GM21723 (cell line): ENCODE data around the gene NTN4.
"Not testable (repeated sequence)": the region's sequence is repeated elsewhere in the genome, so short reads cannot be mapped to it uniquely, and the experiment has no call there.

Experiments used
- ATAC-seq: cut with Tn5 transposase; IDR thresholded peaks from one replicate; pipeline ENCODE4 v1.9.1; 2021; ENCODE audit warnings: mild to moderate bottlenecking, moderate library complexity; ENCODE audit not compliant: unreplicated experiment

Gene NTN4

DNA sequence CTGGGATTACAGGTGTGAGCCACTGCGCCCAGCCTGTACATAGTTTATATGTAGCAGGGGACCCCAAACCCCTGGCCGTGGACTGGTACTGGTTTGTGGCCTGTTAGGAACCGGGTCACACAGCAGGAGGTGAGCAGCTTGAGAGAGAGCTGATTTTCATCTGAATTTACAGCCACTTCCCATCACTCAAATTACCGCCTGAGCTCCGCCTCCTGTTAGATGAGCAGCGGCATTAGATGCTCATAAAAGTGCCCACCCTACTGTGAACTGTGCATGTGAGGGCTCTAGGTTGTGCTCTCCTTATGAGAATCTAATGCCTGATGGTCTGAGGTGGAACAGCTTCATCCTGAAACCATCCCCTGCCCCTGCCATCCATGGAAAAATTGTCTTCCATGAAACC, 119.3 kb downstream of the NTN4 start:
- ATAC-seq = no peak

DNA sequence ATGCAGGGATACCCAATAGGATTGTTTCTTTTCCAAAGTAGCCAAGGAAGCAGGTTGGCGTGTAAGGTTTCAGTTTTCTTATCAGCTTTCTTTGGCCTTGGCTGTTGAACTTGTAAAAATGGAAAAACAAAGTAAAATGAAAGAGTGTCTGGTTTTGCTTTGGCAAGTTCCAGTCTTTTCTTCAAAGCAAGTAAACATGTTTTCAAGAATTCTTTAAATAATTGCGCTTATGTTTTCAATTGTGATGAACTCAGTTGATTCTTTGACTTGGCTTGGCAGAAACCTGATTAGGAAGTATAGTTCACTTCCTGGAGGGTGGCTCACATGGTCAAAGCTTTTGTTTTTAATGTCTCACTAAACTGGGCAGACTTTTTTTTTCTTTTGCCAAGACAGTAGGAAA, 127.0 kb downstream of the NTN4 start:
- no peak for ATAC-seq

DNA sequence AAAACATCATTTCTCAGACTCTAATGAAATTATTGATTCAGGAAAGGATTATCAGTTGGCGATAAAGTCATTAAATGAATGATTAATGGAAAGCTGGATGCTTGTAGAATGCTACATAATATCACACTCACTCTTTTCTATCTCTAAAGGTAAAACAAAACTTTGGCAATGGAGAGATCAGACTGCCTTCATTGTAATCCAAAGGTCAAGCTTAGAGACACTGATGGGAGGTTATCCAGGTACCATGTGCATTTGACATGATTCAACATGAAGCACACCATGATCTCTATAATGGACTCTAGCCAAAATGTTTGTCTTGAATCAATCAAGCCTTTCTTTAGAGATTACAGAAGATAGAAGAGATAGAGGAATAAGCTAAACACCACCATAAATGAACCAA, 129.2 kb downstream of the NTN4 start:
- no peak for ATAC-seq

DNA sequence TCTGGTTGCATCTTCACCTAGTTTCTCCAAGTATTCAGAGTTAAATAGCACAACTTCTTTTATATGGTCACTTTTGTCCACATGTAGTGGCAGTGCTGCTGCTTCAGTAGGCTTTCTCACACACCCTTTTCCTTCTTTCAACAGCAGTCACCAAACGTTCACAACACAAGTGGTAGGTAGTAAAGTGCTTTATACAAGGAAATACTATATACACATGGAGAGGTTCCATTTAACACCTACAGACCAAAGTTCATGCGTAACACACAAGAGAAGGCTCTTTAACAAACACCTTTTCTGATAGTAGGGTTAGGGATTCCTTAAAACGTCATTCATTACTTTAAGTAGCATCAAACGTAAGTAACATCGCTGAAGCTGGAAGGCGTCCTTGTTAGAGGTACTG, 132.2 kb downstream of the NTN4 start:
- ATAC-seq = no peak

DNA sequence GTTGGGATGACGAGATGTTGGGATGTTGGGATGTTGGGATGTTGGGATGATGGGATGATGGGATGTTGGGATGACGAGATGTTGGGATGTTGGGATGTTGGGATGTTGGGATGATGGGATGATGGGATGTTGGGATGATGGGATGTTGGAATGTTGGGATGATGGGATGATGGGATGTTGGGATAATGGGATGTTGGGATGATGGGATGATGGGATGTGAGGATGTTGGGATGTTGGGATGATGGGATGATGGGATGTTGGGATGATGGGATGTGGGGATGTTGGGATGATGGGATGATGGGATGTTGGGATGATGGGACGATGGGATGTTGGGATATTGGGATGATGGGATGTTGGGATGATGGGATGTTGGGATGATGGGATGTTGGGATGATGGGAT, 135.9 kb downstream of the NTN4 start:
- ATAC-seq = not testable (repeated sequence)

DNA sequence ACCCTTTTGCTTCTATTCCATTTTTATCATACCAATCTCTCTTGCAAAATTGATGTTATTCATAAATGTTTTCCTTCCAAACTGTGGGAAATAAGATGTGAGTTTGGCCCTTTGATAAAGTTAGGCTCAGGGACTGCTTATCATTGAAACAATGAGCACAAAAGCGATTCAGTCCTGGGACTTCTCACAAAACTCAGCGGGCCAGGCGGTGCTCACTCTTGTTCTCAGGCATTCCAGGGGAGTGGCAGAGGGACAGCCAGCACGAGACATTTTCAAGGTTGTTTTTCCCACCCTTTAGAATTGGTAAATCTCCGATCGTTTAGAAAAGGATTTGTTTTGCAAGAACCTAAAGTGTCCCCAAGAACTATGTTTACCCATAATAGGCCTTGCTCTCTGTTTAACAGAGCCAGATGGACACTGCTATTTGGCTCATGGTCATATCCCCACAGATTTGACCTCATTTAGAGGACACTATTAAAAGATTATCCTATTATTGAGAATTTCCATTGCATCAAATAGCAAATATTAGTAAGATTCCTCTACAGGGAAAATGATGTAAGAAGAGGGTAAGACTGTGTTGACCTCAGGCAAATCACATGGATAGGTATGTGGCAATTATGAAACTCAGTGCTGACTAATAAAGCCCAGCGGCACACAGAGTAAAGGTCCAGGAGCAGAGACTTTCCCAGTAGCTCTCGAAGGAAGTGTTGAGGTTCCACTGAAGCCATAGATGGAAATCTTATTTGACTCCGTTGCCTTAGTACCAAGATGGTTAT, 136.6 kb downstream of the NTN4 start:
- ATAC-seq = no peak

DNA sequence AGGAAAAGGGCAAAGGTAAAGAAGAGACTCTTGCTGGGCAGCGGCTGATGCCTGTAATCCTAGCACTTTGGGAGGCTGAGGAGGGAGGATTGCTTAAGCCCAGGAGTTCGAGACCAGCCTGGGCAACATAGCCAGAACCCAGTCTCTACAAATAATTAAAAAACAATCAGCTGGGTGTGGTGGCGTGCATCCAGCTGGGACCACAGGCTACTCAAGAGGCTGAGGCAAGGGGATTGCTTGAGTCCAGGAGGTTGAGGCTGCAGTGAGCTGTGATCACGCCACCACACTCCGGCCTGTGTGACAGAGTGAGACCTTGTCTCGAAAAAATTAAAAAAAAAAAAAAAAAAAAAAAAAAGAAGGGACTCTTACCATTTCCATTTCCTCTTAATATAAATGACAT, 138.9 kb downstream of the NTN4 start:
- ATAC-seq = no peak

DNA sequence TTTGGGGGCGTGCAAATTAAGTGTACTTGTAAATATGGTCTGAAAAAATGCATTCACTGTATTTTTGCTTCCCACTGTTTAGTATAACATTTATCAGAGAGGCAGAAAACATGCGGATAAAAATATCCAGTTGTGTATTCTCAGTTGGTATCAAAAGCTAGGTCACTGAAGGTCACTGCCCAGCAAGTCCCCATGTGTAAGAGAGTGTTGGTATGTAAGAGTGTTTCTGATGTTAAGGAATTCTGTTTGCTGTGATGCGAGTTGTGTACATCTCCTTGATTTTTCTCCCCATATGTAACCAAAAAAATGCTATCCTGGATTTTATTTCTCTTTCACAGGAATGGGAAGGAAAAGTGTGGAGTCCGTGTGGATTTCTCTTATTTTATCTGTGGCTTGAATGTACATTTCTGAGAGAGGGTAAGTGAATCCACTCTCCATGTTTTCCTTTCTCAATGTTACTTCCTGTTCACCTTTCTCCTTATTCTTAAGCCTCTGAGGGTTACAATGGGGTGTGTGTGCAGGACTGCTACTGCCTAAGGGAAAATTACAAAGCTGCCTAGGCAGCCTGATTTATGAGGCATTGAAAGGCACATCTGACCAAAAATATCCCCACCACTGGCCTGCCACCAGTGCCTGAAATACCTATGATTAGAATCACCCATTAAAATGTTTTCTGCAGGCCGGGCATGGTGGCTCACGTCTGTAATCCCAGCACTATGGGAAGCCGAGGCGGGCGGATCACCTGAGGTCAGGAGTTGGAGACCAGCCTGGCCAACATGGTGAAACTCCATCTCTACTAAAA, 141.4 kb downstream of the NTN4 start:
- no peak for ATAC-seq

DNA sequence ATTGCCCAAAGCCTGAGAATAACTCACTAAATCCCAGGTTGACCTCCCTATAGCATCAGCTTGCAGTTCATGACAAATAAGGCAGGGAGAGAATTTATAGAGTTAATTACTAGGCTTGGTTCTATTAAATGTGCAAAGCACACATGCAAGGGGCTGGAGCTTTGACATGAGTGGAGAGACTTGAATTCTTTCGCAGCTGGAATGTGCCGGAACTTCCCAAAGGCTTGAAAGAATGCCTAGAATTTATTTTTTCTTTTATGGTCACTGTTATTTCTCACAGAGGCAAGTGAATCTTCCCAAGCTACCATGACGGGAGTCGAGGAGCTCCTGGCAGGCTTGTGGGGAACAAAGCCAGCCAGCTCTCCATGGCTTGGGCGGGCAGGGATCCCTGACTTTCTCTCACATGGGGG, 143.8 kb downstream of the NTN4 start:
- ATAC-seq = no peak

DNA sequence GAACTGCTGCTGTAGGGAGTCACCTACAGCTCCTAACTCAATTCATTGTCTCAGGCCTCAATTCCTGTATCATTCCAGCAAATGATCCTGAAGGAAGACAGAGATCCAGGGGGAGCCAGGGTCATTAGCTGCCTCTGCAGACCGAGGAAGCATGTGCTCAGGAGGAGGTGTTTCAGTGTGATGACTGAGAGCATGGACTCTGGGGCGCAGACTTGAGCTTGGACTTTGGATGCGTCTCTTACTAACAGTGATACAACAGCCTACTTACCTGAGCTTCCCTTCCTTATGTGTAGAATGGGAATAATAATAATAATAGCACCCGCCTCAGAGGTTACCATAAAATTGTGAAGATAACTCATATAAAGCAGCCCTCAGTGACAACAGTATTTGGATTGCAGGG, 147.3 kb downstream of the NTN4 start:
- ATAC-seq = no peak

DNA sequence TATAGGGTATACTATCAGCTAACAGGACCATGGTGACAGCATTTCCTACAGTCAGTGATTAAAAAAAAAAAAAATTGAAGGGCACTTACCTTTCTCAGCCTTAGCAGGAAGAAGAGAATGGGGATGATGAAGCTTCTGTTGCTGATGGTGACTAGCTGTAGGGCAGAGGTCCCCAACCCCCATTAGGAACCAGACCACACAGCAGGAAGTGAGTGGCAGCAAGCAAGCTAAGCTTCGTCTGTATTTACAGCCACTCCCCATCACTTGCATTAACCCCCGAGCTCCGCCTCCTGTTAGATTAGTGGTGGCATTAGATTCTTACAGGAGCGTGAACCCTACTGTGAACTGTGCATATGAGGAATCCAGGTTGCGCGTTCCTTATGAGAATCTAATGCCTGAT, 148.0 kb downstream of the NTN4 start:
- no peak for ATAC-seq

DNA sequence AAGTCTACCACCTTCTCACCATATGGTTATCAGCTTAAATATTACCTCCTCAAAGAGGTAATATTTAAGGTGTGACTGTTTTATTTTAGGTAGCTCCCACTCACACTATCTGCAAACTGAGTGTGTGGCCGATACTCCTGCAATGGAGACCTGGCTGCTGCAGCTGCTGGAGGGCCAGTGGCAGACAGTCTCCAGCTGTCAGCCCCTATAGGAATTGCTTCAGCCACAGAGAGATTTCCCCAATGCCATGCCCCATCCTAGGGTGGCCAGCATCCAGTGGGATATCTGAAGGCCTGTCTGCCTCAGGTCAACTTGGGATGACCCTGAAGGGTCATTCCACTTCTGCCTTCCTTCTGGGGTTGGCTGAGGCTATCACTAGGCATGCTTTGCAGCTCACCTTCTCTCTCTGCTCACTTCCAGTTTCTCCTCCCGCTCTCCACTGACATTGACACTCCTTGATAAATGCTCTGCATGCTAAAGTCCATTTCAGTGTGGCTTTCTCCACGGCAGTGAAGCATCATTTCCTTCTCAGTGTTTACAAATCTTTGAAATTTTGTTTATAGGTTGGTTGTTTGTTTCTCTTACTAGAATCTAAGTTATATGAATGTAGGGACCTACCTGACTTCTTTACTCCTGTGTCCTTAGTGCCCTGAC, 149.1 kb downstream of the NTN4 start:
- no peak for ATAC-seq

DNA sequence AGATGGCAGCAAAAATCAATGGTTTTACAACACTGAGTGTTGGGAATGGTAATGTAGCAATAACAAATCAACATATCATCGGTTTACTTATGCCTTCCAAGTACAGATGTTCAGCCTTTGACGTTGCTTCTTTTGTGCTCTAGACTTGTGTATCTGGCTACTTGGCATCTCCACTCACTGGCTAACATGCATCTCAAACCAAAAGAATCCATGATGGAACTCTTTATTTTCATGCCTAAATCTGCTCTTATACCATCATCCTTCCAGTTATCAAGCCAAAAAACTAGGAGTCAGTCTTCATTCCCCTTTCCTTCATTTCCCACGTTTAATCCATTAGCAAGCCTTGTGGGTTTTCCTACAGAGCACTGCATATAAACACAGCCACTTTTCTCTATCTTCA, 150.0 kb downstream of the NTN4 start:
- no peak for ATAC-seq

DNA sequence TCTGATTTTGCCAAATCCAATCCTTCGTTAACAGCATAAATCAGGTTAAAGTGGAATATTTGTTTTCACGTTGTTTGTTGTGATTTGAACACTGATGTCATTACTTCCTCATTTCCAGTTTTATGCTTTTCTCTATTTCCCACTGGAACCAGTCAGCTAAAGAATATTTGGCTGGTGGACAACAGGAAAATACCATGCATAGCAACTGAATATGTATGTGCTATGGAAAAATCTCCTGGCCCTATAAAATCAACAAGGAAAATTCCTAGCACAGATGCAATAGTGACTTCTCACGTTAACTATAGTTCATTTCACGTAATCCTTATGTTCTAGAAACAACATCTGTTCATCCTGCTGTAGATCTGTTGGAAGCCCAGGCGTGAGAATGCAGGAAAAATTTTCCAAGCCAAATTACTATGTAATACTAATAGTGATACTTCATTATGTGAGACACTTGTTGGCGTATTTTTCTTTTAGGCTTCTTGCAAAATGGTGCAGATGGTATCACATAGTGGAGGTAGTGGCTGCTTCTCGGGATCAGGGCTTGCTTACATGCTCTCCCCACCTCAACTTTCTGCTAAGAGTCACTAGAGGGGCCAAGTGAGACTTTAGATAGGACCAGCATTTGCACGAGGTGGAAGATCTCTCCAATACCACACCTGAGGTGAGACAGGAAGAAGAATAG, 153.0 kb downstream of the NTN4 start:
- no peak for ATAC-seq

DNA sequence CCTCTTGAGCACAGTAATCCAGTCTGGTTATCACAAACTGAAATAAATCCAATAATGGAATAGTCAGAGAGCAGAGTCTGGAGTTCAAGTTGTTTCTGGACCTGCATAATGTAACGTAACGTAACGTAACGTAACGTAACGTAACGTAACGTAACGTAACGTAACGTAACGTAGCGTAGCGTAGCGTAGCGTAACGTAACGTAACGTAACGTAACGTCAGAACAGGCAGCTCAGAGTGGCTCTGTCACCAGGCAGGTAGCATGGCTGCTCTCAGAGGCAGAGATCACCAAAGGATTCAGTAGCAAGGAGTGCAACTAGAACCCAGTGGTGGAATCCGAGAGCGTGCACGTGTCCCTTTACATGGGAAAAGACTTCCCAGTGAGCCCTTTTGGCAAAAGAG, 153.6 kb downstream of the NTN4 start:
- no peak for ATAC-seq

DNA sequence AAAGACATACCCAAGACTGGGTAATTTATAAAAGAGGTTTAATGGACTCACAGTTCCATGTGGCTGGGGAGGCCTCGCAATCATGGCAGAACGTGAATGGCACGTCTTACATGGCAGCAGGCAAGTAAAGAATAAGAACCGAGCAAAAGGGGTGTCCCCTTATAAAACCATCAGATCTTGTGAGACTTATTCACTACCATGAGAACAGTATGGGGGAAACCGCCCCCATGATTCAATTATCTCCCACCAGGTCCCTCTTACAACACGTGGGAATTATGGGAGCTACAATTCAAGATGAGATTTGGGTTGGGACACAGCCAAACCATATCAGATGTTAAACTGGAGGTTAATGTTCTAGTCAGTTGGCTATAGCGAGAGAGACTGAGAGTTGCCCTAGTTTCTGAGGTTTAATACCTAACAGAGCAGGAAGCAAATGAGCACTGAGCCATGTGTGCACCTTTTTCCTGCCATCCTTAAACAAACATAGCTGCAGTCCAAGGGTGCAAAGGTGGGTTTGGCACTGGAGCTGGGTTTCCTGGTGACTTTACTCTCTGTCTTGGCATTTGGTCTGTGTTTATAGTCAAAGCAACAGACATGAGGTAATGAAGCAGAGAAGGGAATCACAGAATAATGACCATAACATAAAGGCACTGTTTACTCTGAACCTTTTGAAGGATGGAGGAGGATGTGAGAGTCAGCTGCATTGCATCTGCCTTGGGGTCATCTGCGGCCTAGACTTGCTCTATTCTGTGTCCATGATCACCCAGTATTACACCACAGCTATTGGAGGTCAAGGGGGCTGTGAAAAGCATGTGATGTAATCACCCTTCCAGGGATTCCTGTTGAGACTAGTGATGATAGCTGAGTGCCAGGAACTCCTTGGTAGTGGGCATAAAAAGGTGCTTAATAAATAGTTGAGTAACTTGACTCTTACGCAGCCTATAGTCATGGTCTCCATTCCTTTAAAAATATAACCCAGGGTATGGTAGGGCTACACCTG, 155.6 kb downstream of the NTN4 start:
- ATAC-seq = no peak

DNA sequence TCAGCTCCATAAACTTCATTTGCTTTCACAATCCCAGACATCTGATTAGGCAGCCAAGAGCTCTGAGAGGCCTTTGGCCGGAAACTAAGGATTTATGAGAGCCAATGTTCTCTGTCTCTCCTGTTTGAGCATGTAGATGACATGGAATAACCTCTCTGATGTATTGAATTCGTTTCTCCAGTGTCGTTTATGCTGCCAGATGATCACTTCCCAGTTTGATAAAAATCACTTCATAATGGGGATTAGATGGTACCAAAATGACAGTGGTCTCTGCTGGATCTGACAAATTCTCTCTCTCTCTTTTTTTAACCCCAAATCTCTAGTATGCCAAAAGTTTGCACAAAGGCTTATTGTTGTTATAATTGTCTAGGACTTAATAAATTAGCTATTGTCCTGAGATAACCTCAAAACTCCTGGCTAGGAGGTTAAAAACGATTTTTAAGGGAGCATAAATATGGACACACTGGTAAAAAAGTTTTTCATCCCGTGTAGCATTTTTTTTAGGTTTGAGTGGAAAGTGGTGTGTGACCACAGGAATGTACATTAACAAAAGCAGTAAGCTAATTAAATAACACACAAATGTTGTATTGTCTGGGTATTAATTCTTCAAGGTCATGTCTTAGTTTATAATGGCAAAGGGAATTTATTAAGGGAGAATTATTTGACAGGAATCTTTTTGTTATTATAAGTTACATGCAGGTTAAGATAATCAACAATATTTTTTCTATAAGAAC, 156.7 kb downstream of the NTN4 start:
- ATAC-seq = no peak

DNA sequence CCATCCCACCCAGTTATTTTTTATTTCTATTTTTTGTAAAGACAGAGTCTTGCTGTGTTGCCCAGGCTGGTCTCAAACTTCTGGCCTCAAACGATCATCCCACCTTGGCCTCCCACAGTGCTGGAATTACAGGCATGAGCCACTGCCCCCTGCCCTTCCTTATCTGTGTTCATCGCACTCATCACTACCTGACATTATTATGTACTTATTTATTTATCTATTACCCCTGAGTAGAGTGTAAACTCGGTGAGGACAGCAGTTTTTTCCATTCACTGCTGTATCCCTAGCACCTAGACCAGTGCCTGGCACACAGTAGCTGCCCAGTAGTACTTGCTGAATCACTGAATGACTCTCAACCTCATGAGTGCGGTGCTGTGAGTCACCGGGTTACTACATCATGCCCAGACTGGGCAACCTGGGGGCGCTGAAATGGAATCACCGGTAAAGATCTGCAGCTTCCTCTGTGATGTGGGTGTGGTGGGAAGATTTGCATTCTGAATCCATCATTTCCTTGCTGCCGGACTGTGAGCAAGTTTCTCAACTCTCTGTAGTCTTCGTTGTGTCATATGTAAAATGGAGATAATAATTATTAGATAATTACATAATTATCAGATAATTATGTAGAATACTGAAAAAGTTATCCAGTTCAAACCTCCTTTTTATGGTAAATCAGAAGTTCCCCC, 157.4 kb downstream of the NTN4 start:
- ATAC-seq = no peak

DNA sequence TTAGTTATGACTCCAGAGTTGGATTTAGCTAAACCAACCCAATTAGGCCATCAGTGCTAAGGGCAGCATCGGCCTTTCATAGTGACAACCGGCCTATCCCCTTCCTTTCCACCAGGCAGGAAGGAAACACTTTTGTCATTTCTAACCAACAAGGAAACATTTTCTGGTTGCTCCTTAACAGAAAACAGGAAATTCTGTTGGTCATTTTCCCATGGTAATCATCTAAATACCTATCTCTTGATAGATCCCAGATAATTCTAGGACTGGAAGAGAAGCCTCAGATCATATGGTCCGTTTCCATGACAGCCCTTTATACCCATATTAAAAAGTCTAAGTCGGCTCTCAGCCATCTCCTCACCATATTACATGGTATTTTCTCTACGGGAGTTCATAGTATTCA, 160.1 kb downstream of the NTN4 start:
- ATAC-seq = no peak
